HEK293 (cell line): ENCODE measurements around the gene GDPD3.

ENCODE experiments used
- FEZF1 ChIP-seq: fragments of 450-650 bp; formaldehyde crosslinking; IDR thresholded peaks from 2 replicates; pipeline ENCODE4 v1.5.1; 2016; ENCODE audit warnings: missing biosample characterization, missing genetic modification characterization
- GLI2 ChIP-seq: fragments of 450-650 bp; formaldehyde crosslinking; IDR thresholded peaks from 2 replicates; pipeline ENCODE4; 2017; ENCODE audit warnings: missing biosample characterization, missing genetic modification characterization, low read depth, borderline replicate concordance
- GLIS1 ChIP-seq: fragments of 450-650 bp; formaldehyde crosslinking; IDR thresholded peaks from 2 replicates; pipeline ENCODE4 v1.5.1; 2016; ENCODE audit warnings: missing biosample characterization, missing genetic modification characterization
- KLF1 ChIP-seq: fragments of 450-650 bp; formaldehyde crosslinking; IDR thresholded peaks from 2 replicates; pipeline ENCODE4 v1.5.1; 2016; ENCODE audit warnings: missing biosample characterization, missing genetic modification characterization
- MEIS1 ChIP-seq: sonication (generic); formaldehyde crosslinking; IDR thresholded peaks from 2 replicates; pipeline ENCODE4 v1.8.1; 2022; ENCODE audit warnings: missing genetic modification reagents, mild to moderate bottlenecking, borderline replicate concordance
- SETDB1 ChIP-seq: IDR thresholded peaks from one replicate; pipeline ENCODE4 v1.6.1; 2017; ENCODE audit warnings: mild to moderate bottlenecking, low read length, moderate library complexity, mixed read lengths; ENCODE audit not compliant: insufficient read length
- TCF7L2 ChIP-seq: IDR thresholded peaks from 2 replicates; pipeline ENCODE4 v1.6.1; 2011; ENCODE audit warnings: low read depth, mild to moderate bottlenecking, inconsistent platforms, low read length, moderate library complexity, borderline replicate concordance
- ZBTB21 ChIP-seq: fragments of 450-650 bp; formaldehyde crosslinking; IDR thresholded peaks from 2 replicates; pipeline ENCODE4 v1.5.1; 2017; ENCODE audit warnings: missing biosample characterization, missing genetic modification characterization
- ZBTB44 ChIP-seq: fragments of 450-650 bp; IDR thresholded peaks from 2 replicates; pipeline ENCODE4 v1.5.1; 2018; ENCODE audit warnings: missing biosample characterization, mild to moderate bottlenecking, missing genetic modification characterization
- ZBTB6 ChIP-seq: fragments of 450-650 bp; formaldehyde crosslinking; IDR thresholded peaks from 2 replicates; pipeline ENCODE4 v1.5.1; 2017; ENCODE audit warnings: missing biosample characterization, missing genetic modification characterization
- ZBTB7A ChIP-seq: fragments of 450-650 bp; formaldehyde crosslinking; IDR thresholded peaks from 2 replicates; pipeline ENCODE4 v1.5.1; 2016; ENCODE audit warnings: low read depth, missing biosample characterization, missing genetic modification characterization
- ZNF121 ChIP-seq: fragments of 450-650 bp; formaldehyde crosslinking; IDR thresholded peaks from 2 replicates; pipeline ENCODE4 v1.5.1; 2016; ENCODE audit warnings: missing biosample characterization, missing genetic modification characterization
- ZNF132 ChIP-seq: fragments of 450-650 bp; formaldehyde crosslinking; IDR thresholded peaks from 2 replicates; pipeline ENCODE4 v1.5.1; 2017; ENCODE audit warnings: missing biosample characterization, missing genetic modification characterization, borderline replicate concordance
- ZNF140 ChIP-seq: fragments of 450-650 bp; formaldehyde crosslinking; IDR thresholded peaks from 2 replicates; pipeline ENCODE4 v1.5.1; 2016; ENCODE audit warnings: missing biosample characterization, missing genetic modification characterization
- ZNF184 ChIP-seq: fragments of 450-650 bp; IDR thresholded peaks from 2 replicates; pipeline ENCODE4 v1.5.1; 2018; ENCODE audit warnings: missing biosample characterization, mild to moderate bottlenecking, missing genetic modification characterization
- ZNF221 ChIP-seq: fragments of 450-650 bp; formaldehyde crosslinking; IDR thresholded peaks from 2 replicates; pipeline ENCODE4 v1.5.1; 2017; ENCODE audit warnings: missing biosample characterization, missing genetic modification characterization, borderline replicate concordance
- ZNF239 ChIP-seq: fragments of 450-650 bp; formaldehyde crosslinking; IDR thresholded peaks from 2 replicates; pipeline ENCODE4 v1.5.1; 2016; ENCODE audit warnings: missing biosample characterization, missing genetic modification characterization
- ZNF274 ChIP-seq, 2 experiments: fragments of 200-500 bp in 1 of 2; fragments of 450-650 bp in 1 of 2; sonication (Bioruptor generic) in 1 of 2; formaldehyde crosslinking in 1 of 2; IDR thresholded peaks; 2 replicates each; pipeline versions ENCODE4 v1.5.1 to v1.6.1; 2014 to 2016; ENCODE audit warnings: borderline replicate concordance in 1 of 2, inconsistent platforms in 1 of 2, low read length in 1 of 2, missing biosample characterization in 1 of 2, missing genetic modification characterization in 1 of 2
- ZNF302 ChIP-seq: fragments of 450-650 bp; formaldehyde crosslinking; IDR thresholded peaks from 2 replicates; pipeline ENCODE4 v1.5.1; 2016; ENCODE audit warnings: missing biosample characterization, missing genetic modification characterization, low read depth
- ZNF341 ChIP-seq: fragments of 450-650 bp; formaldehyde crosslinking; IDR thresholded peaks from 2 replicates; pipeline ENCODE4; 2016; ENCODE audit warnings: low read depth, missing biosample characterization, missing genetic modification characterization
- ZNF426 ChIP-seq: fragments of 450-650 bp; formaldehyde crosslinking; IDR thresholded peaks from 2 replicates; pipeline ENCODE4 v1.5.1; 2017; ENCODE audit warnings: missing biosample characterization, missing genetic modification characterization, mild to moderate bottlenecking, inconsistent platforms, moderate library complexity
- ZNF433 ChIP-seq: fragments of 450-650 bp; formaldehyde crosslinking; IDR thresholded peaks from 2 replicates; pipeline ENCODE4 v1.5.1; 2016; ENCODE audit warnings: missing biosample characterization, missing genetic modification characterization, low read depth
- ZNF473 ChIP-seq: fragments of 450-650 bp; formaldehyde crosslinking; IDR thresholded peaks from 2 replicates; pipeline ENCODE4 v1.5.1; 2017; ENCODE audit warnings: missing biosample characterization, missing genetic modification characterization
- ZNF530 ChIP-seq: fragments of 450-650 bp; formaldehyde crosslinking; IDR thresholded peaks from 2 replicates; pipeline ENCODE4 v1.5.1; 2016; ENCODE audit warnings: low read depth, missing biosample characterization, missing genetic modification characterization
- ZNF580 ChIP-seq: fragments of 450-650 bp; formaldehyde crosslinking; IDR thresholded peaks from 2 replicates; pipeline ENCODE4 v1.5.1; 2016; ENCODE audit warnings: missing biosample characterization, missing genetic modification characterization
- ZNF600 ChIP-seq: fragments of 450-650 bp; formaldehyde crosslinking; IDR thresholded peaks from 2 replicates; pipeline ENCODE4 v1.5.1; 2016; ENCODE audit warnings: missing biosample characterization, missing genetic modification characterization
- ZNF610 ChIP-seq: fragments of 450-650 bp; formaldehyde crosslinking; IDR thresholded peaks from 2 replicates; pipeline ENCODE4 v1.5.1; 2016; ENCODE audit warnings: missing biosample characterization, missing genetic modification characterization, borderline replicate concordance
- ZNF785 ChIP-seq: fragments of 450-650 bp; formaldehyde crosslinking; IDR thresholded peaks from 2 replicates; pipeline ENCODE4 v1.5.1; 2016; ENCODE audit warnings: missing biosample characterization, missing genetic modification characterization
- ZNF792 ChIP-seq: fragments of 450-650 bp; formaldehyde crosslinking; IDR thresholded peaks from 2 replicates; pipeline ENCODE4 v1.5.1; 2016; ENCODE audit warnings: missing biosample characterization, missing genetic modification characterization
- TF ChIP-seq, protein P1 (sequence below): fragments of 450-650 bp; formaldehyde crosslinking; IDR thresholded peaks from 2 replicates; pipeline ENCODE4 v1.5.1; 2016; ENCODE audit warnings: missing biosample characterization, missing genetic modification characterization
- TF ChIP-seq, protein P2 (sequence below): fragments of 450-650 bp; formaldehyde crosslinking; IDR thresholded peaks from 2 replicates; pipeline ENCODE4 v1.5.1; 2016; ENCODE audit warnings: missing biosample characterization, missing genetic modification characterization
- TF ChIP-seq, protein P3 (sequence below): fragments of 450-650 bp; formaldehyde crosslinking; IDR thresholded peaks from 2 replicates; pipeline ENCODE4 v1.5.1; 2016; ENCODE audit warnings: missing biosample characterization, missing genetic modification characterization

GDPD3 gene

GRCh38 chr16:30063893-30064728 lies 49.2 kb downstream of the GDPD3 start (continued):
- TF ChIP-seq ZBTB6 (tag by site-specific recombination) (no peak), ZBTB7A (no peak), ZNF433 (tag by site-specific recombination) (no peak), FEZF1 (tag by site-specific recombination) (no peak), MEIS1 (CRISPR knock-in tag) (0 out of 2 replicates have a peak, but pooled peaks have one; percentile 27), ZNF132 (tag by site-specific recombination) (no peak), ZNF580 (tag by site-specific recombination) (no peak), ZBTB21 (tag by site-specific recombination) (no peak), ZNF140 (tag by site-specific recombination) (no peak), ZNF239 (tag by site-specific recombination) (no peak), KLF1 (tag by site-specific recombination) (no peak), ZNF426 (no peak), ZNF473 (tag by site-specific recombination) (no peak), ZNF530 (tag by site-specific recombination) (no peak), ZNF792 (tag by site-specific recombination) (no peak), ZNF121 (no peak), ZNF302 (tag by site-specific recombination) (no peak), TCF7L2 (0 out of 2 replicates have a peak, but pooled peaks have one; percentile 40), ZNF184 (tag by site-specific recombination) (no peak), ZNF341 (tag by site-specific recombination) (peak; percentile 98), ZBTB44 (tag by site-specific recombination) (0 out of 2 replicates have a peak, but pooled peaks have one; percentile 7), GLI2 (no peak), ZNF610 (no peak), ZNF274 (IDR thresholded peaks at IDR 0.05; ENCODE audit: low read length) (no peak), ZNF274 (tag by site-specific recombination; IDR thresholded peaks at IDR 0.05; ENCODE audit: borderline replicate concordance) (no peak), SETDB1 (no peak), ZNF221 (tag by site-specific recombination) (no peak), ZNF785 (tag by site-specific recombination) (no peak), GLIS1 (tag by site-specific recombination) (0 out of 2 replicates have a peak, but pooled peaks have one; percentile 12), ZNF600 (tag by site-specific recombination) (peak; percentile 79)
- TF ChIP-seq, protein P1, sequence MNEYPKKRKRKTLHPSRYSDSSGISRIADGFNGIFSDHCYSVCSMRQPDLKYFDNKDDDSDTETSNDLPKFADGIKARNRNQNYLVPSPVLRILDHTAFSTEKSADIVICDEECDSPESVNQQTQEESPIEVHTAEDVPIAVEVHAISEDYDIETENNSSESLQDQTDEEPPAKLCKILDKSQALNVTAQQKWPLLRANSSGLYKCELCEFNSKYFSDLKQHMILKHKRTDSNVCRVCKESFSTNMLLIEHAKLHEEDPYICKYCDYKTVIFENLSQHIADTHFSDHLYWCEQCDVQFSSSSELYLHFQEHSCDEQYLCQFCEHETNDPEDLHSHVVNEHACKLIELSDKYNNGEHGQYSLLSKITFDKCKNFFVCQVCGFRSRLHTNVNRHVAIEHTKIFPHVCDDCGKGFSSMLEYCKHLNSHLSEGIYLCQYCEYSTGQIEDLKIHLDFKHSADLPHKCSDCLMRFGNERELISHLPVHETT (tag by site-specific recombination): no peak
- TF ChIP-seq, protein P2, sequence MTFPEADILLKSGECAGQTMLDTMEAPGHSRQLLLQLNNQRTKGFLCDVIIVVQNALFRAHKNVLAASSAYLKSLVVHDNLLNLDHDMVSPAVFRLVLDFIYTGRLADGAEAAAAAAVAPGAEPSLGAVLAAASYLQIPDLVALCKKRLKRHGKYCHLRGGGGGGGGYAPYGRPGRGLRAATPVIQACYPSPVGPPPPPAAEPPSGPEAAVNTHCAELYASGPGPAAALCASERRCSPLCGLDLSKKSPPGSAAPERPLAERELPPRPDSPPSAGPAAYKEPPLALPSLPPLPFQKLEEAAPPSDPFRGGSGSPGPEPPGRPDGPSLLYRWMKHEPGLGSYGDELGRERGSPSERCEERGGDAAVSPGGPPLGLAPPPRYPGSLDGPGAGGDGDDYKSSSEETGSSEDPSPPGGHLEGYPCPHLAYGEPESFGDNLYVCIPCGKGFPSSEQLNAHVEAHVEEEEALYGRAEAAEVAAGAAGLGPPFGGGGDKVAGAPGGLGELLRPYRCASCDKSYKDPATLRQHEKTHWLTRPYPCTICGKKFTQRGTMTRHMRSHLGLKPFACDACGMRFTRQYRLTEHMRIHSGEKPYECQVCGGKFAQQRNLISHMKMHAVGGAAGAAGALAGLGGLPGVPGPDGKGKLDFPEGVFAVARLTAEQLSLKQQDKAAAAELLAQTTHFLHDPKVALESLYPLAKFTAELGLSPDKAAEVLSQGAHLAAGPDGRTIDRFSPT (tag by site-specific recombination): no peak; the same call in 1 of the 2 replicates
- TF ChIP-seq, protein P3, sequence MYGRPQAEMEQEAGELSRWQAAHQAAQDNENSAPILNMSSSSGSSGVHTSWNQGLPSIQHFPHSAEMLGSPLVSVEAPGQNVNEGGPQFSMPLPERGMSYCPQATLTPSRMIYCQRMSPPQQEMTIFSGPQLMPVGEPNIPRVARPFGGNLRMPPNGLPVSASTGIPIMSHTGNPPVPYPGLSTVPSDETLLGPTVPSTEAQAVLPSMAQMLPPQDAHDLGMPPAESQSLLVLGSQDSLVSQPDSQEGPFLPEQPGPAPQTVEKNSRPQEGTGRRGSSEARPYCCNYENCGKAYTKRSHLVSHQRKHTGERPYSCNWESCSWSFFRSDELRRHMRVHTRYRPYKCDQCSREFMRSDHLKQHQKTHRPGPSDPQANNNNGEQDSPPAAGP (tag by site-specific recombination): peak; percentile 36; the same call in 1 of the 2 replicates
